Fibroblast of lung (primary cell): Measurements from ENCODE around the gene FAT2. TPM values are rescaled to one million over a fixed set of nuclear protein-coding genes. Genes with fewer than 3 reads are reported as not detected.

Experiments used
- DNase-seq, 2 donors: peaks; one replicate each; pipeline versions ENCODE4 v3.0.0 to v3.0.0-alpha.2; 2010; ENCODE audit warnings: low read depth in 2 of 2
- H2AFZ ChIP-seq: 2 replicates; pipeline ENCODE4 v1.5.1; 2012; ENCODE audit warnings: low read length, control low read depth, inconsistent platforms
- H3K27ac ChIP-seq: 2 replicates; pipeline ENCODE4 v1.5.1; 2011; ENCODE audit warnings: low read length, control low read depth; ENCODE audit not compliant: insufficient read depth
- H3K27me3 ChIP-seq: 2 replicates; pipeline ENCODE4 v1.5.1; 2011; ENCODE audit warnings: mild to moderate bottlenecking, low read length; ENCODE audit not compliant: control insufficient read depth, insufficient read depth
- H3K36me3 ChIP-seq: 2 replicates; pipeline ENCODE4 v1.5.1; 2011; ENCODE audit warnings: low read length; ENCODE audit not compliant: control insufficient read depth, insufficient read depth
- H3K4me1 ChIP-seq: 2 replicates; pipeline ENCODE4 v1.5.1; 2011; ENCODE audit warnings: low read length; ENCODE audit not compliant: control insufficient read depth, insufficient read depth; ENCODE audit errors: extremely low read depth
- H3K4me2 ChIP-seq: 2 replicates; pipeline ENCODE4 v1.5.1; 2011; ENCODE audit warnings: low read length, control low read depth; ENCODE audit not compliant: insufficient read depth; ENCODE audit errors: extremely low read depth
- H3K4me3 ChIP-seq, 4 experiments: fragments of 200-600 bp in 1 of 4; sonication (generic) in 1 of 4; replicated peaks in 1 of 4; 2 replicates each; pipeline ENCODE4 v1.5.1; 2011 to 2016; ENCODE audit warnings: low read length in 4 of 4, low read depth in 3 of 4, mild to moderate bottlenecking in 3 of 4, control low read depth in 2 of 4, inconsistent platforms in 1 of 4, mixed read lengths in 1 of 4; ENCODE audit not compliant: insufficient read depth in 1 of 4; ENCODE audit errors: control extremely low read depth in 1 of 4
- H3K79me2 ChIP-seq: 2 replicates; pipeline ENCODE4 v1.5.1; 2012; ENCODE audit warnings: mild to moderate bottlenecking, low read length, inconsistent platforms; ENCODE audit not compliant: control insufficient read depth, insufficient read depth
- H3K9ac ChIP-seq: 2 replicates; pipeline ENCODE4 v1.5.1; 2011; ENCODE audit warnings: mild to moderate bottlenecking, low read length, control low read depth; ENCODE audit not compliant: insufficient read depth
- H3K9me3 ChIP-seq: 2 replicates; pipeline ENCODE4 v1.5.1; 2012; ENCODE audit warnings: low read depth, low read length; ENCODE audit not compliant: control insufficient read depth, insufficient read depth
- H4K20me1 ChIP-seq: 2 replicates; pipeline ENCODE4 v1.5.1; 2011; ENCODE audit warnings: low read length; ENCODE audit not compliant: control insufficient read depth, insufficient read depth; ENCODE audit errors: extremely low read depth
- EZH2 ChIP-seq: IDR thresholded peaks from 2 replicates; pipeline ENCODE4 v1.5.1; 2012; ENCODE audit warnings: low read length, control low read depth, mild to moderate bottlenecking; ENCODE audit errors: missing control alignments
- polyA plus RNA-seq, 2 donors: library from polyadenylated mRNA; depleted of rRNA in 1 of 2; stranded (reverse) in 1 of 2; unstranded in 1 of 2; fragments of >200 nt; gene quantifications; 2 replicates each; pipeline ENCODE4 v1.2.1, GENCODE V29; 2011 to 2012; ENCODE audit warnings: missing spikeins in 1 of 2
- total RNA-seq: library from RNA; depleted of rRNA; stranded (reverse); fragments of >200 nt; gene quantifications from 2 replicates; pipeline ENCODE4 v1.2.1, GENCODE V29; 2014
- TF ChIP-seq, protein P1 (sequence below), 2 donors: IDR thresholded peaks in 1 of 2; conservative IDR thresholded peaks in 1 of 2; 1 replicate in 1 of 2; 2 replicates in 1 of 2; pipeline ENCODE4 v1.5.1; 2011 to 2012; ENCODE audit warnings: low read length in 2 of 2, control low read depth in 1 of 2, inconsistent platforms in 1 of 2, low read depth in 1 of 2, mild to moderate bottlenecking in 1 of 2

FAT2 gene
- total and polyA plus RNA-seq, 2 donors (not counting 1 experiment from before 2014, with no cell fraction given), result under 0.01 TPM; not detected in 1

- H3K9me3 ChIP-seq, result no peaks in the 10 kb centered on the region
- no peak overlapping the region for H2AFZ ChIP-seq
- no peak overlapping the region for H3K27ac ChIP-seq
- H3K9ac ChIP-seq, result no peak overlapping the region
- H3K27me3 ChIP-seq, result no peaks in the 10 kb centered on the region
- no peak overlapping the region for H3K4me2 ChIP-seq
- no peaks in the 10 kb centered on the region for H3K79me2 ChIP-seq
- H3K4me3 ChIP-seq, result no peak overlapping the region
- TF ChIP-seq, protein P1, sequence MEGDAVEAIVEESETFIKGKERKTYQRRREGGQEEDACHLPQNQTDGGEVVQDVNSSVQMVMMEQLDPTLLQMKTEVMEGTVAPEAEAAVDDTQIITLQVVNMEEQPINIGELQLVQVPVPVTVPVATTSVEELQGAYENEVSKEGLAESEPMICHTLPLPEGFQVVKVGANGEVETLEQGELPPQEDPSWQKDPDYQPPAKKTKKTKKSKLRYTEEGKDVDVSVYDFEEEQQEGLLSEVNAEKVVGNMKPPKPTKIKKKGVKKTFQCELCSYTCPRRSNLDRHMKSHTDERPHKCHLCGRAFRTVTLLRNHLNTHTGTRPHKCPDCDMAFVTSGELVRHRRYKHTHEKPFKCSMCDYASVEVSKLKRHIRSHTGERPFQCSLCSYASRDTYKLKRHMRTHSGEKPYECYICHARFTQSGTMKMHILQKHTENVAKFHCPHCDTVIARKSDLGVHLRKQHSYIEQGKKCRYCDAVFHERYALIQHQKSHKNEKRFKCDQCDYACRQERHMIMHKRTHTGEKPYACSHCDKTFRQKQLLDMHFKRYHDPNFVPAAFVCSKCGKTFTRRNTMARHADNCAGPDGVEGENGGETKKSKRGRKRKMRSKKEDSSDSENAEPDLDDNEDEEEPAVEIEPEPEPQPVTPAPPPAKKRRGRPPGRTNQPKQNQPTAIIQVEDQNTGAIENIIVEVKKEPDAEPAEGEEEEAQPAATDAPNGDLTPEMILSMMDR (conservative IDR thresholded peaks at IDR 0.05 in 1 of 2, IDR thresholded peaks at IDR 0.05 in 1 of 2; ENCODE audit: low read depth in 1 of 2, low read length in 2 of 2), result no peak
- TF ChIP-seq EZH2, result no peak
- no peaks in the 10 kb centered on the region for H3K36me3 ChIP-seq
- DNase-seq, result no peak
- no peaks in the 10 kb centered on the region for H4K20me1 ChIP-seq
- H3K4me1 ChIP-seq, result no peaks in the 10 kb centered on the region
Measured at GRCh38 chr5:151549713-151550112, 41.4 kb downstream of the FAT2 start.

GRCh38 chr5:151547364-151547763 lies 43.8 kb downstream of the FAT2 start:
- Histone ChIP-seq H3K27ac (no peak overlapping the region), H3K4me2 (no peak overlapping the region), H3K4me3 (no peak overlapping the region), H3K27me3 (no peaks in the 10 kb centered on the region), H3K79me2 (no peaks in the 10 kb centered on the region), H2AFZ (no peak overlapping the region), H3K9me3 (no peaks in the 10 kb centered on the region), H4K20me1 (no peaks in the 10 kb centered on the region), H3K36me3 (no peaks in the 10 kb centered on the region), H3K4me1 (no peaks in the 10 kb centered on the region), H3K9ac (no peak overlapping the region)
- DNase-seq, result no peak
- no peak for TF ChIP-seq EZH2
- TF ChIP-seq, protein P1 (conservative IDR thresholded peaks at IDR 0.05 in 1 of 2, IDR thresholded peaks at IDR 0.05 in 1 of 2; ENCODE audit: low read depth in 1 of 2, low read length in 2 of 2), result no peak

- Histone ChIP-seq H3K9me3 (no peaks in the 10 kb centered on the region), H3K4me2 (no peak overlapping the region), H3K9ac (no peak overlapping the region), H3K79me2 (no peaks in the 10 kb centered on the region), H3K4me3 (no peak overlapping the region), H3K27ac (no peak overlapping the region), H3K27me3 (no peaks in the 10 kb centered on the region), H2AFZ (no peak overlapping the region), H3K36me3 (no peaks in the 10 kb centered on the region), H3K4me1 (no peaks in the 10 kb centered on the region), H4K20me1 (no peaks in the 10 kb centered on the region)
- DNase-seq, result no peak
- TF ChIP-seq EZH2, result no peak
- TF ChIP-seq, protein P1 (conservative IDR thresholded peaks at IDR 0.05 in 1 of 2, IDR thresholded peaks at IDR 0.05 in 1 of 2; ENCODE audit: low read depth in 1 of 2, low read length in 2 of 2), result no peak
Measured at GRCh38 chr5:151541571-151541970, 49.6 kb downstream of the FAT2 start.

Other genes starting within 250 kb of the FAT2 start
- gene SLC36A2, start 243.8 kb downstream of the FAT2 start, total RNA-seq, result not detected in 2 replicates
- not detected in 2 replicates for gene SLC36A2, start 243.8 kb downstream of the FAT2 start, polyA plus RNA-seq
- 3.9 and 4.6 TPM in 2 replicates for gene SLC36A1, start 143.7 kb downstream of the FAT2 start, total RNA-seq
- 16.7 and 18.9 TPM in 2 replicates for gene SLC36A1, start 143.7 kb downstream of the FAT2 start, polyA plus RNA-seq
- gene SPARC, start 95.6 kb upstream of the FAT2 start, total RNA-seq, result 408 and 448 TPM in 2 replicates
- gene SPARC, start 95.6 kb upstream of the FAT2 start, polyA plus RNA-seq, result 3,177 and 6,513 TPM in 2 replicates
- 48.5 and 59.9 TPM in 2 replicates for gene ATOX1, start 167.3 kb upstream of the FAT2 start, total RNA-seq
- 245 and 375 TPM in 2 replicates for gene ATOX1, start 167.3 kb upstream of the FAT2 start, polyA plus RNA-seq
- gene G3BP1, start 180.6 kb upstream of the FAT2 start, total RNA-seq, result 110 and 132 TPM in 2 replicates
- 68.2 and 89.9 TPM in 2 replicates for gene G3BP1, start 180.6 kb upstream of the FAT2 start, polyA plus RNA-seq